Hematopoietic multipotent progenitor cell treated with erythropoietin and hydrocortisone succinate and interleukin-3 and kit ligand, for 8 days (in vitro differentiated cells): ENCODE data around the gene RAET1L.
"Not testable (repeated sequence)": the region's sequence is repeated elsewhere in the genome, so short reads cannot be mapped to it uniquely, and the experiment has no call there.

Experiments used
- DNase-seq: peaks from one replicate; pipeline ENCODE4 v3.0.0-alpha.2; 2015

RAET1L gene

GRCh38 chr6:150043501-150044412, 18.4 kb upstream of the RAET1L start:
- DNase-seq, result no peak

- DNase-seq, result no peak
Measured at GRCh38 chr6:150043096-150043495, 17.8 kb upstream of the RAET1L start.

- peak; percentile 55 for DNase-seq
Measured at GRCh38 chr6:150038202-150039062, 13.1 kb upstream of the RAET1L start.

GRCh38 chr6:150037526-150038201, 12.3 kb upstream of the RAET1L start:
- no peak for DNase-seq

- no peak for DNase-seq
Measured at GRCh38 chr6:150036081-150036480, 10.7 kb upstream of the RAET1L start.

- no peak for DNase-seq
Measured at GRCh38 chr6:150033207-150033771, 8.0 kb upstream of the RAET1L start.

GRCh38 chr6:150032598-150032997, 7.3 kb upstream of the RAET1L start:
- no peak for DNase-seq

- DNase-seq, result no peak
Measured at GRCh38 chr6:150030611-150031010, 5.3 kb upstream of the RAET1L start.

GRCh38 chr6:150029749-150030148, 4.4 kb upstream of the RAET1L start:
- no peak for DNase-seq

GRCh38 chr6:150029276-150029675, 3.9 kb upstream of the RAET1L start:
- no peak for DNase-seq

GRCh38 chr6:150028799-150029198, 3.5 kb upstream of the RAET1L start:
- DNase-seq, result no peak

- DNase-seq, result no peak
Measured at GRCh38 chr6:150027806-150028565, 2.7 kb upstream of the RAET1L start.

- DNase-seq, result no peak
Measured at GRCh38 chr6:150026976-150027805, 1.9 kb upstream of the RAET1L start.

- DNase-seq, result no peak
Measured at GRCh38 chr6:150024646-150025155, 631 bp downstream of the RAET1L start.

GRCh38 chr6:150024021-150024420, 1.3 kb downstream of the RAET1L start:
- DNase-seq, result not testable (repeated sequence)

- not testable (repeated sequence) for DNase-seq
Measured at GRCh38 chr6:150021870-150022269, 3.5 kb downstream of the RAET1L start.

- no peak for DNase-seq
Measured at GRCh38 chr6:150018846-150019580, 6.3 kb downstream of the RAET1L start.

GRCh38 chr6:150017186-150017521, 8.2 kb downstream of the RAET1L start:
- DNase-seq, result not testable (repeated sequence)

GRCh38 chr6:150016324-150017185, 8.8 kb downstream of the RAET1L start:
- DNase-seq, result peak; percentile 78
